Measurements from ENCODE around the gene HYKK. TPM values are rescaled to one million over a fixed set of nuclear protein-coding genes. Genes with fewer than 3 reads are reported as not detected.
"Not testable (repeated sequence)": the region's sequence is repeated elsewhere in the genome, so short reads cannot be mapped to it uniquely, and the experiment has no call there.

The HYKK gene
- total RNA-seq, 4 donors from 2014 or later, result 0.87 to 6.6 (median 4.4) TPM

- no peak for TF ChIP-seq POLR2A (IDR thresholded peaks at IDR 0.05)
- TF ChIP-seq, protein P1, sequence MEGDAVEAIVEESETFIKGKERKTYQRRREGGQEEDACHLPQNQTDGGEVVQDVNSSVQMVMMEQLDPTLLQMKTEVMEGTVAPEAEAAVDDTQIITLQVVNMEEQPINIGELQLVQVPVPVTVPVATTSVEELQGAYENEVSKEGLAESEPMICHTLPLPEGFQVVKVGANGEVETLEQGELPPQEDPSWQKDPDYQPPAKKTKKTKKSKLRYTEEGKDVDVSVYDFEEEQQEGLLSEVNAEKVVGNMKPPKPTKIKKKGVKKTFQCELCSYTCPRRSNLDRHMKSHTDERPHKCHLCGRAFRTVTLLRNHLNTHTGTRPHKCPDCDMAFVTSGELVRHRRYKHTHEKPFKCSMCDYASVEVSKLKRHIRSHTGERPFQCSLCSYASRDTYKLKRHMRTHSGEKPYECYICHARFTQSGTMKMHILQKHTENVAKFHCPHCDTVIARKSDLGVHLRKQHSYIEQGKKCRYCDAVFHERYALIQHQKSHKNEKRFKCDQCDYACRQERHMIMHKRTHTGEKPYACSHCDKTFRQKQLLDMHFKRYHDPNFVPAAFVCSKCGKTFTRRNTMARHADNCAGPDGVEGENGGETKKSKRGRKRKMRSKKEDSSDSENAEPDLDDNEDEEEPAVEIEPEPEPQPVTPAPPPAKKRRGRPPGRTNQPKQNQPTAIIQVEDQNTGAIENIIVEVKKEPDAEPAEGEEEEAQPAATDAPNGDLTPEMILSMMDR (IDR thresholded peaks at IDR 0.05 in 4 of 5, conservative IDR thresholded peaks at IDR 0.05 in 1 of 5), result no peak
- in situ Hi-C loops (cut with MboI; ENCODE audit: low sequenced_read_pairs in 4 of 4) (no loop called here), intact Hi-C loops (cut with DNase I; ENCODE audit: low total_unique reads) (no loop called here)
- Histone ChIP-seq H3K9me3 (no peaks in the 10 kb centered on the region), H3K36me3 (peaks cover 0 to 9% of the 10 kb centered on the region in 2 donors), H3K4me3 (no peak overlapping the region), H3K4me1 (peaks cover 12 to 16% of the 10 kb centered on the region in 2 donors), H3K27ac (no peak overlapping the region), H3K27me3 (no peaks in the 10 kb centered on the region)
- no peak for DNase-seq
- no peak for ATAC-seq
Observed at GRCh38 chr15:78538358-78538757, 31.0 kb downstream of the HYKK start.

DNA sequence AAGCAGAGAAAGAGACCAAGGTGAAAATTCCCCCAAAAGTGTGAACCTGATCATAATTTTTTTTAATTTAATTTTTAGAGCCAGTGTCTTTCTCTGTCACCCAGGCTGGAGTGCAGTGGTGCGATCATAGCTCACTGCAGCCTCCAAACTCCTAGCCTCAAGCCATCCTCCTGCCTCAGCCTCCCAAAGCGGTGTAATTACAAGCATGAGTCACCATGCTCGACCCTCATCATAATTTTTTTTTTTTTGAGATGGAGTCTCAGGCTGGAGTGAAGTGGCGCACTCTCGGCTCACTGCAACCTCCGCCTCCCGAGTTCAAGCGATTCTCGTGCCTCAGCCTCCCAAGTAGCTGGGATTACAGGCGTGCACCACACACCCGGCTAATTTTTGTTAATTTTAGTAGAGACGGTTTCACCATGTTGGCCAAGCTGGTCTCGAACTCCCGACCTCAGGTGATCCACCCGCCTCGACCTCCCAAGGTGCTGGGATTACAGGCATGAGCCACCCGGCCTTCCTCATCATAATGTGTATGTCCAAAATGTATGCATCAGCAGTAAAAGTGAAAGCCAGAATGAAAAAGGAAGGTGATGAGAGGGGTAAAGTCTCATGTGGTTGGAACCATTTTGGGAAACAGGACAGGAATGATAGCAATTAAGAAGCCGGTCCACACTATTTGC, 32.2 kb downstream of the HYKK start:
- Histone ChIP-seq H3K4me1 (peaks cover 12 to 16% of the 10 kb centered on the region in 2 donors), H3K27ac (peak overlapping the region; percentile 91 to 97 (median 94)), H3K4me3 (peak overlapping the region; percentile 76 to 90 (median 84)), H3K36me3 (peaks cover 0 to 20% of the 10 kb centered on the region in 2 donors)
- intact Hi-C loops (cut with DNase I; ENCODE audit: low total_unique reads), result loop anchor here (1.0 kb wide), 2 partner anchors 32 to 101 kb away; partner anchors contain the start of genes HYKK and IREB2
- ATAC-seq; in situ Hi-C loops (cut with MboI; ENCODE audit: low sequenced_read_pairs in 4 of 4); H3K9me3 ChIP-seq; H3K27me3 ChIP-seq: not testable (repeated sequence)
- peak in 1 of 2 donors; percentile 10 for DNase-seq

DNA sequence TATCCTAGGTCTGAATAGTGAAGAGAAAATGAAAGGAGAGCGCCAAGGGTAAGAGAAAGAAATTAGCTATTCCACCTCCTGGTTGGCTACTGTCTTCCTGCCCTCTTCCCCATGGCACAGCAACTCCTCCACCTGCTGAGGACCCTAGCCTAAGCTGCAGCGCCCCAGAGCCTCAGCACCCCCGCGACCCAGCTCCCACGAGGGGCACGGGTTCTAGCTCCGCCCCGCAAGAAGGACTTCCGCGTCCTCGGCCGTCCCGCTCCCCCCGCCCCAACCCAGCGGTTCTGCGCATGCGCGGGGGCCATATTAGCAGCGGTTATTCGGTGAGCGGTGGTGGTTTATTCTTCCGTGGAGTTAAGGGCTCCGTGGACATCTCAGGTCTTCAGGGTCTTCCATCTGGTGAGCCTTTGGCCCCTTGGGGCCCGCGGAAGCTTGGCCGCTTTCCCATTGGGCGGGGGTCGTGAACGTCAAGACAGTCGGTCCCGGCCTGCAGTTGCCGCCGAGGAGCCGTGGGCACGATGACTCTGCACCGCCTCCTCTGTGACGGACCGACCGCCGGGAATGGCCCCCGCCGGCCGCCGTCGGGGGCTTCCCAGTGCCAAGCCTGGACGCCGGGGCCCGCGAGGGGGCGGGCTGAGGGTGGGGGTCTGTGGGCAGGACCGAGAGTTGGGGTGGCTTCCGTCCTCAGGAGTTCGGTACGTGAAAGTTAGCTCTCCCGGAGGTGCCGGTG, 32.9 kb downstream of the HYKK start, which contains the start of gene PSMA4:
TSS of gene PSMA4 (plus strand) at position 304 of the 730 bp plus-strand sequence. CDS start 1,484 bp downstream, outside the sequence.
- Histone ChIP-seq H3K9me3 (no peaks in the 10 kb centered on the region), H3K27me3 (no peaks in the 10 kb centered on the region), H3K4me3 (peak within 1 kb of the TSS; percentile 76 to 90 (median 84)), H3K4me1 (peaks cover 12 to 16% of the 10 kb centered on the region in 2 donors), H3K36me3 (peaks cover 0 to 27% of the 10 kb centered on the region in 2 donors), H3K27ac (peak within 1 kb of the TSS; percentile 91 to 97 (median 94))
- DNase-seq (peak; percentile 79 to 90), ATAC-seq (peak; percentile 93 to 95)
- in situ Hi-C loops (cut with MboI; ENCODE audit: low sequenced_read_pairs in 4 of 4) (no loop called here), intact Hi-C loops (cut with DNase I; ENCODE audit: low total_unique reads) (loop anchor here (1.0 kb wide), 2 partner anchors 33 to 102 kb away; partner anchors contain the start of genes HYKK and IREB2)
- TF ChIP-seq, protein P1 (IDR thresholded peaks at IDR 0.05 in 4 of 5, conservative IDR thresholded peaks at IDR 0.05 in 1 of 5), result peak in 4 of 5 experiments; percentile 13 to 64 (median 48)
- peak; percentile 86 to 94 for TF ChIP-seq POLR2A (IDR thresholded peaks at IDR 0.05)

DNA sequence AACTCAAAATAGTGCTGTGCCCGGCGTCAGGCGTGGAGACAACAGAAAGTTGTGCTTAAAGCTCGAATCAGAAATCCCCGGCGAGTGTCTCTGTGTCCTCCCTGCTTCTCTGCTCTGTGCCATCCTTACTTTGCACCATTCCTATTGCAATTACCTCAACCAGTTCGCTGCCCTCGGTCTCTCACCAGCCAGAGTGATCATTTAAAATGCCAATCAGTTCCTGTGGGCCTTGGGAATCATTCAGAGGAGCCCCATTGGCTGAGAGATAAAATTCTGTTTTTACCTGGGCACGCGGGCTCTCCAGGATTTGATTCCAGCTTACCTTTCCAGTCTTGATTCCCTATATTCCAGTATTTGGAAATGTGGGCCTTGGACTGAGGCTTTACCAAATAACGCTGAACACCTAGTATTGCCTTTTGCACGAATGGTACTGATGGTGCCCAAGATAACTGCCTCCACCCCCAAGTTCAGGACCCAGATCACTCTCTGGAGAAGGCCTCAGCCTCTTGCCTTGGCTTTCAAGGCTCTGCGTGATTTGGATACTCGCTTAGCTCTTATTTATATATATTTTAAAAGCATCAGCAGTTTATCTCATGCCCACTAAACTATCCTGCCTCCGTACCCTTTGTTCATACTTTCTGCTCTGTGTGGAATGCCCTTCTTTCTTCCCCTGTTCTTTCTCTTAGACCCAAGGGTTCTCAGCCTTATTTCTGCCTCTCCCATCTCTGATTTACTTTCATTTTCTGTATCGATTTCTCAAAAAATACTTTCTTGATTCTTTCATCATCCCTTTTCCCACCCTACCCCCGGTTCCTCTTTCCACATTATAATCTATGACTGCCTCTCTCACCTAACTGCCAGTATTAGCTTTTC, 33.7 kb downstream of the HYKK start:
- TF ChIP-seq, protein P1 (IDR thresholded peaks at IDR 0.05 in 4 of 5, conservative IDR thresholded peaks at IDR 0.05 in 1 of 5), result peak in 1 of 5 experiments; percentile 1
- TF ChIP-seq POLR2A (IDR thresholded peaks at IDR 0.05), result no peak
- Histone ChIP-seq H3K36me3 (peaks cover 4 to 35% of the 10 kb centered on the region in 2 donors), H3K27me3 (no peaks in the 10 kb centered on the region), H3K9me3 (no peaks in the 10 kb centered on the region), H3K4me3 (peak overlapping the region; percentile 76 to 90 (median 84)), H3K27ac (peak overlapping the region; percentile 91 to 97 (median 94)), H3K4me1 (peaks cover 12 to 16% of the 10 kb centered on the region in 2 donors)
- DNase-seq (no peak), ATAC-seq (no peak)
- in situ Hi-C loops (cut with MboI; ENCODE audit: low sequenced_read_pairs in 4 of 4) (no loop called here), intact Hi-C loops (cut with DNase I; ENCODE audit: low total_unique reads) (loop anchor here (1.0 kb wide), 2 partner anchors 34 to 103 kb away; partner anchors contain the start of genes HYKK and IREB2)

Measured in gastrocnemius medialis (tissue), 4 donors.